Ectodermal cell (in vitro differentiated cells): Measurements from ENCODE around the gene POC1B.

Experiments
- H3K27ac ChIP-seq: 2 replicates; pipeline ENCODE4 v1.7.0; 2013; ENCODE audit warnings: mild to moderate bottlenecking, low read depth, low read length; ENCODE audit not compliant: insufficient read depth, poor library complexity, severe bottlenecking
- H3K27me3 ChIP-seq: 2 replicates; pipeline ENCODE4 v1.7.0; 2013; ENCODE audit warnings: mild to moderate bottlenecking, low read length; ENCODE audit not compliant: insufficient read depth, control insufficient read depth, poor library complexity, severe bottlenecking
- H3K36me3 ChIP-seq: one replicate; pipeline ENCODE4 v1.7.0; 2013; ENCODE audit warnings: low read length; ENCODE audit not compliant: control insufficient read depth, insufficient read depth
- H3K4me1 ChIP-seq: one replicate; pipeline ENCODE4 v1.7.0; 2013; ENCODE audit warnings: low read length; ENCODE audit not compliant: control insufficient read depth, insufficient read depth
- H3K4me3 ChIP-seq: 2 replicates; pipeline ENCODE4 v1.7.0; 2013; ENCODE audit warnings: low read depth, low read length, control low read depth; ENCODE audit not compliant: insufficient read depth
- H3K9me3 ChIP-seq: 2 replicates; pipeline ENCODE4 v1.7.0; 2013; ENCODE audit warnings: mild to moderate bottlenecking, low read length, moderate library complexity; ENCODE audit not compliant: control insufficient read depth
- WGBS, 2 experiments: methylation state at CpG; one replicate each; pipeline ENCODE4 v1.1.7; 2013; ENCODE audit warnings: missing lambda C conversion rate in 2 of 2; 5-methylcytosine and 5-hydroxymethylcytosine counted together

The POC1B gene

GRCh38 chr12:89424389-89424788 is 101.5 kb downstream of the POC1B start:
- Histone ChIP-seq H3K4me1 (no peaks in the 10 kb centered on the region), H3K27ac (no peak overlapping the region), H3K27me3 (no peaks in the 10 kb centered on the region), H3K9me3 (no peaks in the 10 kb centered on the region), H3K4me3 (no peak overlapping the region), H3K36me3 (no peaks in the 10 kb centered on the region)

- no peaks in the 10 kb centered on the region for H3K4me1 ChIP-seq
- no peak overlapping the region for H3K27ac ChIP-seq
- no peaks in the 10 kb centered on the region for H3K27me3 ChIP-seq
- no peaks in the 10 kb centered on the region for H3K9me3 ChIP-seq
- WGBS, 2 experiments, result 92 to 97% methylated on average over 5 of the region's 6 CpGs
- H3K36me3 ChIP-seq, result no peaks in the 10 kb centered on the region
- H3K4me3 ChIP-seq, result no peak overlapping the region
These were observed 104.6 kb downstream of the POC1B start for GRCh38 chr12:89421092-89421835.

- H3K4me1 ChIP-seq, result no peaks in the 10 kb centered on the region
- H3K36me3 ChIP-seq, result no peaks in the 10 kb centered on the region
- H3K4me3 ChIP-seq, result no peak overlapping the region
- H3K27me3 ChIP-seq, result no peaks in the 10 kb centered on the region
- no peak overlapping the region for H3K27ac ChIP-seq
- 89 to 90% methylated on average over 5 of the region's 5 CpGs for WGBS, 2 experiments
- H3K9me3 ChIP-seq, result no peaks in the 10 kb centered on the region
These were observed 107.5 kb downstream of the POC1B start for GRCh38 chr12:89418228-89418910.

- Histone ChIP-seq H3K9me3 (no peaks in the 10 kb centered on the region), H3K4me1 (no peaks in the 10 kb centered on the region), H3K27ac (no peak overlapping the region), H3K27me3 (no peaks in the 10 kb centered on the region), H3K4me3 (no peak overlapping the region), H3K36me3 (no peaks in the 10 kb centered on the region)
- WGBS, 2 experiments, result 92 to 94% methylated on average over 3 of the region's 3 CpGs
These were observed 108.4 kb downstream of the POC1B start for GRCh38 chr12:89417246-89417977.

- Histone ChIP-seq H3K27ac (no peak overlapping the region), H3K36me3 (no peaks in the 10 kb centered on the region), H3K27me3 (no peaks in the 10 kb centered on the region), H3K9me3 (no peaks in the 10 kb centered on the region), H3K4me1 (no peaks in the 10 kb centered on the region), H3K4me3 (no peak overlapping the region)
- WGBS, 2 experiments, result 90 to 93% methylated on average over 6 of the region's 6 CpGs
These were observed 109.6 kb downstream of the POC1B start for GRCh38 chr12:89416049-89416792.

- no peaks in the 10 kb centered on the region for H3K4me1 ChIP-seq
- H3K36me3 ChIP-seq, result no peaks in the 10 kb centered on the region
- WGBS, 2 experiments, result 81 to 83% methylated on average over 1 to 2 of the region's 2 CpGs
- no peaks in the 10 kb centered on the region for H3K9me3 ChIP-seq
- H3K27me3 ChIP-seq, result no peaks in the 10 kb centered on the region
- no peak overlapping the region for H3K4me3 ChIP-seq
- H3K27ac ChIP-seq, result no peak overlapping the region
These were observed 111.0 kb downstream of the POC1B start for GRCh38 chr12:89414851-89415250.

GRCh38 chr12:89414322-89414721 is 111.5 kb downstream of the POC1B start:
- Histone ChIP-seq H3K4me1 (no peaks in the 10 kb centered on the region), H3K4me3 (no peak overlapping the region), H3K27ac (no peak overlapping the region), H3K27me3 (no peaks in the 10 kb centered on the region), H3K9me3 (no peaks in the 10 kb centered on the region), H3K36me3 (no peaks in the 10 kb centered on the region)
- WGBS, 2 experiments, result 95 to 100% methylated on average over 3 of the region's 3 CpGs

GRCh38 chr12:89413234-89413633 is 112.6 kb downstream of the POC1B start:
- Histone ChIP-seq H3K36me3 (no peaks in the 10 kb centered on the region), H3K4me3 (no peak overlapping the region), H3K27me3 (no peaks in the 10 kb centered on the region), H3K4me1 (no peaks in the 10 kb centered on the region), H3K9me3 (no peaks in the 10 kb centered on the region), H3K27ac (no peak overlapping the region)
- 93 to 94% methylated on average over 2 of the region's 3 CpGs for WGBS, 2 experiments

GRCh38 chr12:89412665-89413064 is 113.2 kb downstream of the POC1B start:
- Histone ChIP-seq H3K36me3 (no peaks in the 10 kb centered on the region), H3K9me3 (no peaks in the 10 kb centered on the region), H3K4me3 (no peak overlapping the region), H3K27me3 (no peaks in the 10 kb centered on the region), H3K4me1 (no peaks in the 10 kb centered on the region), H3K27ac (no peak overlapping the region)
- 85 to 93% methylated on average over 5 to 6 of the region's 6 CpGs for WGBS, 2 experiments

- Histone ChIP-seq H3K4me1 (no peaks in the 10 kb centered on the region), H3K4me3 (no peak overlapping the region), H3K36me3 (no peaks in the 10 kb centered on the region), H3K27ac (no peak overlapping the region), H3K27me3 (no peaks in the 10 kb centered on the region), H3K9me3 (no peaks in the 10 kb centered on the region)
- 48 to 71% methylated on average over 4 of the region's 4 CpGs for WGBS, 2 experiments
These were observed 114.0 kb downstream of the POC1B start for GRCh38 chr12:89411846-89412245.
